ENCODE data around the gene RNF26.

RNF26 gene

GRCh38 chr11:119306373-119306890 lies 27.9 kb upstream of the RNF26 start:
- Histone ChIP-seq H3K4me3 (ENCODE audit: low read depth, low read length, poor library complexity, severe bottlenecking) (no peak overlapping the region), H3K4me2 (ENCODE audit: low read length) (no peak overlapping the region), H3K36me3 (ENCODE audit: insufficient read depth, low read length) (peaks cover 29% of the 10 kb centered on the region), H2AFZ (ENCODE audit: low read length) (no peak overlapping the region), H3K9me3 (ENCODE audit: low read length) (no peaks in the 10 kb centered on the region), H3K27ac (ENCODE audit: low read depth, low read length, poor library complexity, severe bottlenecking) (no peak overlapping the region), H3K9ac (ENCODE audit: low read length) (no peak overlapping the region), H3K79me2 (ENCODE audit: insufficient read depth, low read length) (no peaks in the 10 kb centered on the region), H3K27me3 (ENCODE audit: insufficient read depth, low read length) (no peaks in the 10 kb centered on the region), H4K20me1 (ENCODE audit: insufficient read depth, low read length) (no peaks in the 10 kb centered on the region), H3K4me1 (ENCODE audit: insufficient read depth, low read length, severe bottlenecking) (no peaks in the 10 kb centered on the region), H3F3A (ENCODE audit: insufficient read depth, low read length) (no peaks in the 10 kb centered on the region), H3K9me2 (ENCODE audit: low read depth, low read length) (no peaks in the 10 kb centered on the region)
- no peak for TF ChIP-seq CTCF (IDR thresholded peaks at IDR 0.05; ENCODE audit: low read length)
- TF ChIP-seq EZH2 (IDR thresholded peaks at IDR 0.05; ENCODE audit: borderline replicate concordance, low read length) = no peak

- Histone ChIP-seq H3K36me3 (ENCODE audit: insufficient read depth, low read length) (peaks cover 21% of the 10 kb centered on the region), H3K27ac (ENCODE audit: low read depth, low read length, poor library complexity, severe bottlenecking) (no peak overlapping the region), H3K4me1 (ENCODE audit: insufficient read depth, low read length, severe bottlenecking) (no peaks in the 10 kb centered on the region), H3K27me3 (ENCODE audit: insufficient read depth, low read length) (no peaks in the 10 kb centered on the region), H3K9me3 (ENCODE audit: low read length) (no peaks in the 10 kb centered on the region), H3K4me3 (ENCODE audit: low read depth, low read length, poor library complexity, severe bottlenecking) (no peak overlapping the region), H2AFZ (ENCODE audit: low read length) (no peak overlapping the region), H4K20me1 (ENCODE audit: insufficient read depth, low read length) (no peaks in the 10 kb centered on the region), H3K9ac (ENCODE audit: low read length) (no peak overlapping the region), H3K79me2 (ENCODE audit: insufficient read depth, low read length) (no peaks in the 10 kb centered on the region), H3K9me2 (ENCODE audit: low read depth, low read length) (no peaks in the 10 kb centered on the region), H3K4me2 (ENCODE audit: low read length) (no peak overlapping the region), H3F3A (ENCODE audit: insufficient read depth, low read length) (no peaks in the 10 kb centered on the region)
- no peak for TF ChIP-seq CTCF (IDR thresholded peaks at IDR 0.05; ENCODE audit: low read length)
- no peak for TF ChIP-seq EZH2 (IDR thresholded peaks at IDR 0.05; ENCODE audit: borderline replicate concordance, low read length)
Measured at GRCh38 chr11:119307219-119307618, 27.1 kb upstream of the RNF26 start.

GRCh38 chr11:119307974-119308373 lies 26.4 kb upstream of the RNF26 start:
- H3K79me2 ChIP-seq (ENCODE audit: insufficient read depth, low read length) = no peaks in the 10 kb centered on the region
- H2AFZ ChIP-seq (ENCODE audit: low read length) = no peak overlapping the region
- no peak overlapping the region for H3K9ac ChIP-seq (ENCODE audit: low read length)
- no peaks in the 10 kb centered on the region for H3K9me3 ChIP-seq (ENCODE audit: low read length)
- no peaks in the 10 kb centered on the region for H3K4me1 ChIP-seq (ENCODE audit: insufficient read depth, low read length, severe bottlenecking)
- H3K27ac ChIP-seq (ENCODE audit: low read depth, low read length, poor library complexity, severe bottlenecking) = no peak overlapping the region
- H3K9me2 ChIP-seq (ENCODE audit: low read depth, low read length) = no peaks in the 10 kb centered on the region
- no peaks in the 10 kb centered on the region for H3F3A ChIP-seq (ENCODE audit: insufficient read depth, low read length)
- no peaks in the 10 kb centered on the region for H3K27me3 ChIP-seq (ENCODE audit: insufficient read depth, low read length)
- no peak overlapping the region for H3K4me2 ChIP-seq (ENCODE audit: low read length)
- H4K20me1 ChIP-seq (ENCODE audit: insufficient read depth, low read length) = no peaks in the 10 kb centered on the region
- H3K36me3 ChIP-seq (ENCODE audit: insufficient read depth, low read length) = peaks cover 13% of the 10 kb centered on the region
- no peak for TF ChIP-seq EZH2 (IDR thresholded peaks at IDR 0.05; ENCODE audit: borderline replicate concordance, low read length)
- TF ChIP-seq CTCF (IDR thresholded peaks at IDR 0.05; ENCODE audit: low read length) = no peak
- H3K4me3 ChIP-seq (ENCODE audit: low read depth, low read length, poor library complexity, severe bottlenecking) = no peak overlapping the region

Data from OCI-LY1 (cell line).